22Rv1 (cell line): ENCODE results near the gene MMS19.
"Not testable (repeated sequence)": the region's sequence is repeated elsewhere in the genome, so short reads cannot be mapped to it uniquely, and the experiment has no call there.

ENCODE experiments used
- H3K27ac ChIP-seq: fragments of 450-650 bp; 2 replicates; pipeline ENCODE4 v1.5.1; 2017
- ZFX ChIP-seq: fragments of 450-650 bp; IDR thresholded peaks from 2 replicates; pipeline ENCODE4 v1.6.1; 2017; ENCODE audit warnings: antibody characterized with exemption, borderline replicate concordance
- TF ChIP-seq, protein P1 (sequence below): fragments of 450-650 bp; IDR thresholded peaks from 2 replicates; pipeline ENCODE4 v1.5.1; 2017; ENCODE audit warnings: mild to moderate bottlenecking

MMS19 gene

DNA sequence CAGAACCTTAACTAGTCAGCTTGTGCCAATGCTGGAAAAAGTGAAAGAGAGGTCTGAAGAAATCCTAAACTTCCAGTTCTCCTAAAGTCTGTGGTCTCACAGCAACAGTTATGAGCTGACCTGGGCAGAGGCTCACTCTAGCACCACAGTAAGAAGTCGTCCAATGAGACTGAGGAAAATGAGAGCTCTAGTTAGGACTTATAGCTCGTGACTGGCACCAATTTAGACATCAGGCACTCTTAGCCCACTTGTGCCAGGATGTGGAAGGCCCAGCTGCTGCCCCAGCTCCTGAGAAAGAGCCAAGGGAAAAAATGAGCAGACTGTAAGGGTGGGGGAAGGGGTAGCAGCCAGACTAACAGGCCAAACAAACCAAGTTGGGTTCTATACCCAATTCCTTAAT, 7.6 kb downstream of the MMS19 start:
- H3K27ac ChIP-seq, result no peak overlapping the region
- TF ChIP-seq, protein P1, sequence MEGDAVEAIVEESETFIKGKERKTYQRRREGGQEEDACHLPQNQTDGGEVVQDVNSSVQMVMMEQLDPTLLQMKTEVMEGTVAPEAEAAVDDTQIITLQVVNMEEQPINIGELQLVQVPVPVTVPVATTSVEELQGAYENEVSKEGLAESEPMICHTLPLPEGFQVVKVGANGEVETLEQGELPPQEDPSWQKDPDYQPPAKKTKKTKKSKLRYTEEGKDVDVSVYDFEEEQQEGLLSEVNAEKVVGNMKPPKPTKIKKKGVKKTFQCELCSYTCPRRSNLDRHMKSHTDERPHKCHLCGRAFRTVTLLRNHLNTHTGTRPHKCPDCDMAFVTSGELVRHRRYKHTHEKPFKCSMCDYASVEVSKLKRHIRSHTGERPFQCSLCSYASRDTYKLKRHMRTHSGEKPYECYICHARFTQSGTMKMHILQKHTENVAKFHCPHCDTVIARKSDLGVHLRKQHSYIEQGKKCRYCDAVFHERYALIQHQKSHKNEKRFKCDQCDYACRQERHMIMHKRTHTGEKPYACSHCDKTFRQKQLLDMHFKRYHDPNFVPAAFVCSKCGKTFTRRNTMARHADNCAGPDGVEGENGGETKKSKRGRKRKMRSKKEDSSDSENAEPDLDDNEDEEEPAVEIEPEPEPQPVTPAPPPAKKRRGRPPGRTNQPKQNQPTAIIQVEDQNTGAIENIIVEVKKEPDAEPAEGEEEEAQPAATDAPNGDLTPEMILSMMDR, result no peak
- no peak for TF ChIP-seq ZFX

DNA sequence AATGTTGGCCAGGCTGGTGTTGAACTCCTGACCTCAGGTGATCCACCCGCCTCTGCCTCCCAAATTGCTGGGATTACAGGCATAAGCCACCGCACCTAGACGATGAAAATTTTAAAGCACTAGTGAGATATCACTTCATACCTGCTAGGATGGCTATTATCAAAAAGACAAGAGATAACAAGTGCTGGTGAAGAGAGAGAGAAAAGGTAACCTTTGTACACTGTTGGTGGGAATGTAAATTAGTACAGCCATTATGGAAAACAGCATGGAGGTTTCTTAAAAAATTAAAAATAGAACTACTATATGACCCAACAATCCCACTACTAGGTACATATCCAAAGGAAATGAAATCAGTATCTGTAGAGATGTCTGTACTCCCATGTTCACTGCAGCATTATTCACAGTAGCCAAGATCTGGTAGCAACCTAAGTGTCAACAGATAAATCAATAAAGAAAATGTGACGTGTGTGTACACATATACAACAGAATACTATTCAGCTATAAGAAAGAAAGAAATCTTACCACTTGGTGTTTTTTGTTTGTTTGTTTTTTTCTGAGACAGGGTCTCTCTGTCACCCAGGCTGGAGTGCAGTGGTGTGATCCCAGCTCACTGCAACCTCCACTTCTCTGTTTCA, 12.5 kb downstream of the MMS19 start:
- no peak overlapping the region for H3K27ac ChIP-seq
- TF ChIP-seq ZFX, result no peak
- TF ChIP-seq, protein P1, result no peak

DNA sequence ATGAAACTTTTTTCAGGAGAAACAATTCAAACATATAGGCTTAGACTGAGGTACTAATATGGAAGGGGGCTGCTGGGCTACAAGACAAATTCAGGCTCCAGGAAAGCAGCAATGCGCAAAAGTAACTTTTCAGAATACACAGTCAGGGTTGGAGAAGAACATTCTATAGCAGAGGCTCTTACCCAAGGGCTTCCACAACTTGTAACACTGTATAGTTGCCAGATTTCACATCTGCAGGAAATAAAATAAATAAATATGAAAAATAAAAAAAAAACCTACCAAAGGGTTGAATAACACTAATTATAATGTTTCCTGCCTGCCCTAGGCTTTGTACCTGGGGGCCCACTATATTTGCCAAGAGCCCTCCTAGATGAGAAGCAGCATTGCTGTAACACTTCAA, 14.3 kb downstream of the MMS19 start:
- TF ChIP-seq, protein P1, result no peak
- TF ChIP-seq ZFX, result no peak
- H3K27ac ChIP-seq, result no peak overlapping the region

DNA sequence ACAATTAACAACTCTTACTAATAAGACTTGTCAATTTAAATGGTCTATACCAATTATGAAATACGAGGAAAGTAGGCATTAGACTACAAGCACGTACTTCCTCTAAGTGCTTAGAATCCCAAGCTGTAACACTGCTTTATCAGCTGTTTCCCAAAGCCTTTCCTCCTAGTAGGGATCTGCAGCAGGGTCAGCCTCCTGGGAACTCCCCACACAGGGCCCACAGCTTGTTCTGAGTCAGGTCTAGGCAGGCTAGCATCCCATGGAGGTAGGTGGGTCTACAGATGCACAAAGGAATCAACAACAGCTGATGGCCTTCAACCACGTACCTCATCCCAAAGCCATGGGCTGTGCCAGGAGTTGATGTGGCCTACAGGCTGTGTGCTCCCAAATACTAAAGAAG, 14.7 kb downstream of the MMS19 start:
- no peak for TF ChIP-seq ZFX
- TF ChIP-seq, protein P1, result no peak
- H3K27ac ChIP-seq, result no peak overlapping the region

DNA sequence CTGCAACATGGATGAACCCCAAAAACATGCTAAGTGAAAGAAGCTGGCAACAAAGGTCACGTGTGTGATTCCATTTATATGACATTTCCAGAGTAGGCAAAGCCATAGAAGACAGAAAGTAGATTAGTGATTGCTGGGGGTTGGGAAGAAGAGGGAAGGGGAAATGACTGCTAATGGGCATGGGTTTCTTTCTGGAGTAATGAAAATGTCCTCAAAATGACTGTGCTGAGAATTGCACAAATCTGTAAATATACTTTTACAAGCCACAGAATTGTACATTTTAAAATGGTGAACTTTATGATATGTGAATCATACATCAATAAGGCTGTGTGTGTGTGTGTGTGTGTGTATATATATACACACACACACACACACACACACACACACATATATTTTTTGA, 15.8 kb downstream of the MMS19 start:
- TF ChIP-seq, protein P1, result no peak
- no peak for TF ChIP-seq ZFX
- H3K27ac ChIP-seq, result no peak overlapping the region

DNA sequence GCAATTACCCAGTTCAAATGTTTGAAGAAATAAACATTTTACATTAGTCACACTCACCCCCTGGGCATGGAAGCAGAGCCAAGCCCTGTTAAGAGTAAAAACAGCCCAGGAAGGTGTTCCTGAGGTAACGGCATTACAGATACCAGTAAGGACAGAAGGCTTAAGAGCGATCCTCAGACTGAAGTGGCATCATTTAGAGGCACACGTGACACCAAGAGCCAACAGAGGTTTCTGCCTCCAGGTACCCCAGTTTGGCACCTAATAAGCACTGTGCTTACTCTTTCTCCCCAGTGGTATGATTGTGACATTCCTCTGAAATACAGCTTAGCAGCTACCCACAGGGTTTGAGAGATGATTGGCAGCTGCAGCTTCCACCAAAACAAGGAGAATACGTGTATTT, 17.2 kb downstream of the MMS19 start:
- no peak overlapping the region for H3K27ac ChIP-seq
- TF ChIP-seq ZFX, result no peak
- TF ChIP-seq, protein P1, result no peak

DNA sequence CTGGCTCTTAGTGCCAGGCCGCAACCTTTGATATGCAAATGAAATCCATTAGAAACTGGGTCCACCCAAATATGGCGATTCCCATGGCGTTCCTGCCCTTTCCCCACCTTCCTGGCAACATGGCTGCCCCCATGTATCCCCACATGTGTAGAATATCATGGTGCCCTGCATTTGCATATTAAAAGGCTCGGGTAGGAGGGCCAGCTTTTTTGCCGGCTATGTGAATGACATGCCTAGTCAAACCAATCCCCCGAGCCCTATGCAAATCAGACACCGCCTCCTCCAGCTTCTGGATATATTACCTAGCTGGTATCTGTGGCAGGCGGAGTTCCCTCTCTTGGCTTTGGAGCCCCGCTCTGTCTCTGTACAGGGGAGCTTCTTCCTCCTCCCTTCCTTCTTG, 18.3 kb downstream of the MMS19 start:
- H3K27ac ChIP-seq, result no peak overlapping the region
- TF ChIP-seq ZFX, result no peak
- TF ChIP-seq, protein P1, result no peak

DNA sequence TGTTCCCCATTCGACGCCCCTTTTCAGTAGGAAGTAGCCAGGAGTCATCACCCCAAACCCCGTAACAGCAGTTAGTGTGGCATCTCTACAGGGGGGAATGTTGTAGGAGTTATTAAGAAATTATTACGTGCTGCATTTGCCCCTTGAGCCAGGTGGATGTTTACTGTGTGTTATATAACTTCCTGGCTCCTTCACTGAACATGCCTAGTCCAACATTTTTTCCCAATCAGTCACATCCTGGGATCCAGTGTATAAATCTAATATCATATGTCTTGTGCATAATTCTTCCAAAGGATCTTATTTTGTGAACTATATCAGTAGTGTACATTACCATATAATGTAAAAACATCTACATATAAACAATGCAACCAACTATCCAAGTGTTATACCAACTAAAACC, 18.8 kb downstream of the MMS19 start:
- H3K27ac ChIP-seq, result not testable (repeated sequence)
